Measurements from ENCODE around the gene ME2.

Gene ME2

GRCh38 chr18:50906843-50907242, 27.9 kb downstream of the ME2 start:
- Histone ChIP-seq H3K4me3 (ENCODE audit: low read depth in 1 of 2, low read length in 1 of 2) (no peak overlapping the region), H3K27ac (no peak overlapping the region), H3K9me3 (no peaks in the 10 kb centered on the region), H3K4me1 (ENCODE audit: control insufficient read depth in 1 of 2, insufficient read depth in 1 of 2, low read depth in 1 of 2, low read length in 1 of 2) (no peaks in the 10 kb centered on the region), H3K36me3 (peaks cover 47% of the 10 kb centered on the region), H3K27me3 (no peaks in the 10 kb centered on the region)
- TF ChIP-seq, protein P1, sequence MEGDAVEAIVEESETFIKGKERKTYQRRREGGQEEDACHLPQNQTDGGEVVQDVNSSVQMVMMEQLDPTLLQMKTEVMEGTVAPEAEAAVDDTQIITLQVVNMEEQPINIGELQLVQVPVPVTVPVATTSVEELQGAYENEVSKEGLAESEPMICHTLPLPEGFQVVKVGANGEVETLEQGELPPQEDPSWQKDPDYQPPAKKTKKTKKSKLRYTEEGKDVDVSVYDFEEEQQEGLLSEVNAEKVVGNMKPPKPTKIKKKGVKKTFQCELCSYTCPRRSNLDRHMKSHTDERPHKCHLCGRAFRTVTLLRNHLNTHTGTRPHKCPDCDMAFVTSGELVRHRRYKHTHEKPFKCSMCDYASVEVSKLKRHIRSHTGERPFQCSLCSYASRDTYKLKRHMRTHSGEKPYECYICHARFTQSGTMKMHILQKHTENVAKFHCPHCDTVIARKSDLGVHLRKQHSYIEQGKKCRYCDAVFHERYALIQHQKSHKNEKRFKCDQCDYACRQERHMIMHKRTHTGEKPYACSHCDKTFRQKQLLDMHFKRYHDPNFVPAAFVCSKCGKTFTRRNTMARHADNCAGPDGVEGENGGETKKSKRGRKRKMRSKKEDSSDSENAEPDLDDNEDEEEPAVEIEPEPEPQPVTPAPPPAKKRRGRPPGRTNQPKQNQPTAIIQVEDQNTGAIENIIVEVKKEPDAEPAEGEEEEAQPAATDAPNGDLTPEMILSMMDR (IDR thresholded peaks at IDR 0.05), result no peak

- H3K4me1 ChIP-seq (ENCODE audit: control insufficient read depth in 1 of 2, insufficient read depth in 1 of 2, low read depth in 1 of 2, low read length in 1 of 2), result no peaks in the 10 kb centered on the region
- H3K9me3 ChIP-seq, result no peaks in the 10 kb centered on the region
- H3K27me3 ChIP-seq, result no peaks in the 10 kb centered on the region
- no peak overlapping the region for H3K4me3 ChIP-seq (ENCODE audit: low read depth in 1 of 2, low read length in 1 of 2)
- H3K27ac ChIP-seq, result no peak overlapping the region
- H3K36me3 ChIP-seq, result peaks cover 62% of the 10 kb centered on the region
- TF ChIP-seq, protein P1 (IDR thresholded peaks at IDR 0.05), result no peak
Observed at GRCh38 chr18:50909261-50909660, 30.3 kb downstream of the ME2 start.

- Histone ChIP-seq H3K27ac (peak overlapping the region; percentile 25), H3K27me3 (no peaks in the 10 kb centered on the region), H3K9me3 (no peaks in the 10 kb centered on the region), H3K4me3 (ENCODE audit: low read depth in 1 of 2, low read length in 1 of 2) (no peak overlapping the region), H3K4me1 (ENCODE audit: control insufficient read depth in 1 of 2, insufficient read depth in 1 of 2, low read depth in 1 of 2, low read length in 1 of 2) (no peaks in the 10 kb centered on the region), H3K36me3 (peaks cover 74% of the 10 kb centered on the region)
- TF ChIP-seq, protein P1 (IDR thresholded peaks at IDR 0.05), result no peak
Observed at GRCh38 chr18:50911006-50911405, 32.1 kb downstream of the ME2 start.

- Histone ChIP-seq H3K9me3 (no peaks in the 10 kb centered on the region), H3K4me1 (ENCODE audit: control insufficient read depth in 1 of 2, insufficient read depth in 1 of 2, low read depth in 1 of 2, low read length in 1 of 2) (no peaks in the 10 kb centered on the region), H3K27me3 (no peaks in the 10 kb centered on the region), H3K36me3 (peaks cover 74% of the 10 kb centered on the region), H3K4me3 (ENCODE audit: low read depth in 1 of 2, low read length in 1 of 2) (no peak overlapping the region), H3K27ac (no peak overlapping the region)
- TF ChIP-seq, protein P1 (IDR thresholded peaks at IDR 0.05), result no peak
Observed at GRCh38 chr18:50917021-50917420, 38.1 kb downstream of the ME2 start.

- H3K4me3 ChIP-seq (ENCODE audit: low read depth in 1 of 2, low read length in 1 of 2), result no peak overlapping the region
- H3K36me3 ChIP-seq, result peaks cover 71% of the 10 kb centered on the region
- H3K9me3 ChIP-seq, result no peaks in the 10 kb centered on the region
- H3K4me1 ChIP-seq (ENCODE audit: control insufficient read depth in 1 of 2, insufficient read depth in 1 of 2, low read depth in 1 of 2, low read length in 1 of 2), result no peaks in the 10 kb centered on the region
- TF ChIP-seq, protein P1 (IDR thresholded peaks at IDR 0.05), result no peak
- no peaks in the 10 kb centered on the region for H3K27me3 ChIP-seq
- no peak overlapping the region for H3K27ac ChIP-seq
Observed at GRCh38 chr18:50918153-50918552, 39.2 kb downstream of the ME2 start.

- TF ChIP-seq, protein P1 (IDR thresholded peaks at IDR 0.05), result no peak
- H3K27me3 ChIP-seq, result no peaks in the 10 kb centered on the region
- H3K9me3 ChIP-seq, result no peaks in the 10 kb centered on the region
- peaks cover 93% of the 10 kb centered on the region for H3K36me3 ChIP-seq
- no peak overlapping the region for H3K4me3 ChIP-seq (ENCODE audit: low read depth in 1 of 2, low read length in 1 of 2)
- H3K4me1 ChIP-seq (ENCODE audit: control insufficient read depth in 1 of 2, insufficient read depth in 1 of 2, low read depth in 1 of 2, low read length in 1 of 2), result no peaks in the 10 kb centered on the region
- no peak overlapping the region for H3K27ac ChIP-seq
Observed at GRCh38 chr18:50924372-50924771, 45.5 kb downstream of the ME2 start.

Data from neutrophil (primary cell).